Endothelial cell of umbilical vein (primary cell): ENCODE data around the gene CDR2L. TPM values are rescaled to one million over a fixed set of nuclear protein-coding genes. Genes with fewer than 3 reads are reported as not detected.

Source experiments
- BruUV-seq: library from RNA; stranded (reverse); fragments of 400-500 nt; replicated peaks from 2 replicates; lab custom pipeline; 2021; lab: Mats Ljungman, UMichigan
- CTCF ChIA-PET: fragments of 300-600, 350-600 bp; sonication (Branson Sonifier 250); formaldehyde crosslinking; loops from one replicate; lab custom pipeline; 2021; ENCODE audit warnings: antibody characterized with exemption, inconsistent platforms; lab: Charles Lee
- POLR2A ChIA-PET: fragments of 300-600, 350-600 bp; sonication (Branson Sonifier 250); formaldehyde crosslinking; loops from one replicate; lab custom pipeline; 2021; ENCODE audit warnings: antibody characterized with exemption, inconsistent platforms; lab: Charles Lee
- DNase-seq: peaks from one replicate; pipeline ENCODE4 v3.0.0-alpha.2; 2011; ENCODE audit warnings: low read depth, low spot score
- FAIRE-seq: peaks from 2 replicates; lab custom pipeline; 2011; peaks lifted over from hg19 to GRCh38; lab: Jason Lieb, UNC
- H2AFZ ChIP-seq: 2 replicates; pipeline ENCODE4 v1.6.0; 2012; ENCODE audit warnings: low read depth, low read length, control low read depth, inconsistent platforms
- H3K27ac ChIP-seq: 2 replicates; pipeline ENCODE4 v1.5.1; 2011; ENCODE audit warnings: low read depth, mild to moderate bottlenecking, control low read depth, low read length, moderate library complexity; ENCODE audit not compliant: insufficient read depth
- H3K27me3 ChIP-seq, 2 experiments: 2 replicates each; pipeline versions ENCODE4 v1.6.0 to v1.6.1; 2011; ENCODE audit warnings: low read length in 2 of 2, mixed read lengths in 1 of 2; ENCODE audit not compliant: control insufficient read depth in 2 of 2, insufficient read depth in 2 of 2
- H3K36me3 ChIP-seq, 2 experiments: 2 replicates in 1 of 2; 3 replicates in 1 of 2; pipeline ENCODE4 v1.5.1; 2011; ENCODE audit warnings: low read length in 2 of 2, mild to moderate bottlenecking in 1 of 2, moderate library complexity in 1 of 2; ENCODE audit not compliant: control insufficient read depth in 2 of 2, insufficient read depth in 2 of 2; ENCODE audit errors: extremely low read depth in 1 of 2
- H3K4me1 ChIP-seq: 3 replicates; pipeline ENCODE4 v1.5.1; 2011; ENCODE audit warnings: mild to moderate bottlenecking, low read length; ENCODE audit not compliant: control insufficient read depth, insufficient read depth; ENCODE audit errors: extremely low read depth
- H3K4me2 ChIP-seq: 2 replicates; pipeline ENCODE4 v1.6.1; 2011; ENCODE audit warnings: low read length, control low read depth, mixed read lengths; ENCODE audit not compliant: insufficient read depth
- H3K4me3 ChIP-seq, 3 experiments: fragments of 200-600 bp in 1 of 3; sonication (generic), shearing (Covaris generic) in 1 of 3; replicated peaks in 1 of 3; 2 replicates each; pipeline ENCODE4 v1.5.1; 2011 to 2016; ENCODE audit warnings: control low read depth in 3 of 3, low read length in 3 of 3, mild to moderate bottlenecking in 2 of 3, inconsistent platforms in 1 of 3, low read depth in 1 of 3, moderate library complexity in 1 of 3; ENCODE audit not compliant: insufficient read depth in 1 of 3
- H3K79me2 ChIP-seq: 2 replicates; pipeline ENCODE4 v1.6.0; 2012; ENCODE audit warnings: low read length, inconsistent platforms; ENCODE audit not compliant: control insufficient read depth, insufficient read depth
- H3K9ac ChIP-seq: replicated peaks from 2 replicates; pipeline ENCODE3; 2011; ENCODE audit warnings: low read length, control low read depth; ENCODE audit not compliant: insufficient read depth; ENCODE audit errors: extremely low read depth
- H3K9me1 ChIP-seq: replicated peaks from 3 replicates; pipeline ENCODE4 v1.6.0; 2011; ENCODE audit warnings: mild to moderate bottlenecking, low read length; ENCODE audit not compliant: control insufficient read depth, insufficient read depth; ENCODE audit errors: extremely low read depth
- H3K9me3 ChIP-seq: replicated peaks from 2 replicates; pipeline ENCODE4 v1.5.1; 2012; ENCODE audit warnings: low read length, inconsistent platforms; ENCODE audit not compliant: control insufficient read depth, insufficient read depth
- H4K20me1 ChIP-seq: replicated peaks from 2 replicates; pipeline ENCODE3; 2011; ENCODE audit warnings: mild to moderate bottlenecking, low read length; ENCODE audit not compliant: control insufficient read depth, insufficient read depth; ENCODE audit errors: extremely low read depth
- EZH2 ChIP-seq: IDR thresholded peaks from 2 replicates; pipeline ENCODE4 v1.6.1; 2012; ENCODE audit warnings: borderline replicate concordance, low read depth, mild to moderate bottlenecking, moderate library complexity, low read length, inconsistent platforms; ENCODE audit not compliant: severe bottlenecking
- FOS ChIP-seq: IDR thresholded peaks from 2 replicates; pipeline ENCODE4 v1.6.1; 2011; ENCODE audit warnings: mild to moderate bottlenecking, low read length, moderate library complexity, borderline replicate concordance; ENCODE audit not compliant: insufficient read depth
- GATA2 ChIP-seq: IDR thresholded peaks from 2 replicates; pipeline ENCODE4 v1.7.0; 2011; ENCODE audit warnings: low read depth, mild to moderate bottlenecking, moderate library complexity, mixed read lengths, low read length; ENCODE audit not compliant: insufficient read length, insufficient read depth
- JUN ChIP-seq: IDR thresholded peaks from 2 replicates; pipeline ENCODE4 v1.6.1; 2011; ENCODE audit warnings: borderline replicate concordance, low read depth; ENCODE audit not compliant: insufficient read length, insufficient read depth
- MAX ChIP-seq: IDR thresholded peaks from 2 replicates; pipeline ENCODE4 v1.6.1; 2011; ENCODE audit not compliant: insufficient read depth, insufficient read length
- MYC ChIP-seq: IDR thresholded peaks from one replicate; pipeline ENCODE4 v1.6.1; 2011; ENCODE audit warnings: mild to moderate bottlenecking, low read depth, low read length
- POLR2A ChIP-seq: IDR thresholded peaks from 2 replicates; pipeline ENCODE4 v1.6.1; 2012; ENCODE audit warnings: low read depth, mild to moderate bottlenecking, control low read depth, low read length
- POLR2AphosphoS5 ChIP-seq: IDR thresholded peaks from 2 replicates; pipeline ENCODE4 v1.6.1; 2012; ENCODE audit warnings: low read depth, mild to moderate bottlenecking, control low read depth, low read length, moderate library complexity; ENCODE audit not compliant: insufficient read depth
- dilution Hi-C: fragments of 300-500 bp; cut with MboI; formaldehyde crosslinking; loops from one replicate; pipeline ENCODE4 v1.15.0; 2019; ENCODE audit warnings: low sequenced_read_pairs; ENCODE audit not compliant: extremely low pct_ligation_motif_present
- intact Hi-C: fragments of 100-400 bp; cut with micrococcal nuclease; formaldehyde crosslinking; loops from one replicate; pipeline ENCODE4 v1.10.0; 2022
- polyA plus RNA-seq, 4 experiments: library from polyadenylated mRNA; depleted of rRNA in 3 of 4; stranded (reverse) in 3 of 4; unstranded in 1 of 4; fragments of >200 nt; gene quantifications; 2 replicates each; pipeline versions ENCODE4 v1.2.1 to v1.2.3, GENCODE V29; 2011 to 2012; ENCODE audit warnings: missing spikeins in 1 of 4
- total RNA-seq: library from RNA; stranded (reverse); gene quantifications from 2 replicates; pipeline ENCODE4 v1.2.3, GENCODE V29; 2021
- TF ChIP-seq, protein P1 (sequence below), 2 donors: IDR thresholded peaks; 1 replicate in 1 of 2; 2 replicates in 1 of 2; pipeline ENCODE4 v1.5.1; 2011; ENCODE audit warnings: low read length in 2 of 2, mild to moderate bottlenecking in 2 of 2, moderate library complexity in 2 of 2, control low read depth in 1 of 2, inconsistent platforms in 1 of 2, low read depth in 1 of 2; ENCODE audit not compliant: insufficient read depth in 1 of 2; ENCODE audit errors: extremely low read depth in 1 of 2

The CDR2L gene
- total and polyA plus RNA-seq, 2 donors (not counting 3 experiments of a cell fraction or from before 2014, with no cell fraction given) = 22.2 to 34.9 TPM

DNA sequence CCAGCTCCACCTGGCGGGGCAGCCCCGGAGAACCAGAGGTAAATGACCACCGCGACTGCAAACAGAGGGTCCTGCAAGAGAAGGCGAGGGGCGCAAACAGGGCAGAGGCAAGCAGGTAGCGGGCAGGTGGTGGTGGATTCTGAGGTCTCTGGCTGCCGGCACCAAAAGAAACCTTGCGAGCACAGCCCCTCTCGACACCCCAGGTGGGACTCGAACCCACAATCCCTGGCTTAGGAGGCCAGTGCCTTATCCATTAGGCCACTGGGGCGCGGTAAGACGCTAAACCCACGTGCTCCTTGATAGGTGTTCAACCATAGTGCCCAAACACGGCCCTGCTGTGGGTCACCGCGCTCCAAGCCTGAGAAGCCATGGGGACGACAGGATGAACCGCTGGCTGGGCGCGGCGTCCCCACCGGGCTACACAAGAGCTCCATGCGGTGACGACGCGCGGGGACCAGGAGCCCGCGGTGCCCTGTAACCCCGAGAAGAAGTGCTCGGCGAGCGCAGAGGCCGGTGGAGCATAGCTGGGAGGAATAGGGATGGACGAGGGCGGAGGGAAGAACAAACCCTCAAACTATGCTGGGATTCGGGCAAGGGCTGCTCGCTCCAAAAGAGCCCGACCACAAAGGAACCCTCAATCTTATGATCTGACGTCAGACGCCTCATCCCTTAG, 46.9 kb downstream of the CDR2L start:
- TSS peak; percentile 74 for BruUV-seq
- DNase-seq (peak; percentile 88), FAIRE-seq (no peak)
- POLR2A ChIA-PET = interaction anchor here (1.3 kb wide), 1 partner anchor 21 kb away, joined by 6 read pairs; the partner anchor contains the start of gene MRPL58
- Histone ChIP-seq H3K4me3 (peak overlapping the region; percentile 58 to 87 (median 74)), H3K36me3 (peaks cover 0 to 2% of the 10 kb centered on the region in 2 experiments), H3K9ac (peak overlapping the region; percentile 87), H4K20me1 (no peaks in the 10 kb centered on the region), H3K4me2 (peak overlapping the region; percentile 69), H3K9me3 (no peaks in the 10 kb centered on the region), H3K27ac (peak overlapping the region; percentile 69), H2AFZ (peak overlapping the region; percentile 70), H3K79me2 (no peaks in the 10 kb centered on the region), H3K27me3 (peaks cover 0 to 2% of the 10 kb centered on the region in 2 experiments), H3K9me1 (no peaks in the 10 kb centered on the region), H3K4me1 (peaks cover 20% of the 10 kb centered on the region)
- intact Hi-C loops (loop anchor here (1.0 to 2.0 kb wide), 2 partner anchors 46 to 52 kb away; partner anchors contain the start of gene SLC16A5), dilution Hi-C loops (no loop called here)
- CTCF ChIA-PET = interaction anchor here (0.6 to 3.7 kb wide), 9 partner anchors 14 to 190 kb away, joined by 3 to 35 read pairs (median 6); partner anchors contain the start of genes CDR2L and MRPL58
- peak; percentile 68 for TF ChIP-seq MYC
- no peak for TF ChIP-seq GATA2
- peak; percentile 11 for TF ChIP-seq POLR2AphosphoS5
- TF ChIP-seq EZH2 = no peak
- TF ChIP-seq POLR2A = no peak
- TF ChIP-seq MAX = peak; percentile 83
- TF ChIP-seq, protein P1, sequence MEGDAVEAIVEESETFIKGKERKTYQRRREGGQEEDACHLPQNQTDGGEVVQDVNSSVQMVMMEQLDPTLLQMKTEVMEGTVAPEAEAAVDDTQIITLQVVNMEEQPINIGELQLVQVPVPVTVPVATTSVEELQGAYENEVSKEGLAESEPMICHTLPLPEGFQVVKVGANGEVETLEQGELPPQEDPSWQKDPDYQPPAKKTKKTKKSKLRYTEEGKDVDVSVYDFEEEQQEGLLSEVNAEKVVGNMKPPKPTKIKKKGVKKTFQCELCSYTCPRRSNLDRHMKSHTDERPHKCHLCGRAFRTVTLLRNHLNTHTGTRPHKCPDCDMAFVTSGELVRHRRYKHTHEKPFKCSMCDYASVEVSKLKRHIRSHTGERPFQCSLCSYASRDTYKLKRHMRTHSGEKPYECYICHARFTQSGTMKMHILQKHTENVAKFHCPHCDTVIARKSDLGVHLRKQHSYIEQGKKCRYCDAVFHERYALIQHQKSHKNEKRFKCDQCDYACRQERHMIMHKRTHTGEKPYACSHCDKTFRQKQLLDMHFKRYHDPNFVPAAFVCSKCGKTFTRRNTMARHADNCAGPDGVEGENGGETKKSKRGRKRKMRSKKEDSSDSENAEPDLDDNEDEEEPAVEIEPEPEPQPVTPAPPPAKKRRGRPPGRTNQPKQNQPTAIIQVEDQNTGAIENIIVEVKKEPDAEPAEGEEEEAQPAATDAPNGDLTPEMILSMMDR (IDR thresholded peaks at IDR 0.05; ENCODE audit: extremely low read depth in 1 of 2, insufficient read depth in 1 of 2, low read depth in 1 of 2, low read length in 2 of 2) = no peak
- TF ChIP-seq JUN = no peak
- no peak for TF ChIP-seq FOS
